ENCODE measurements around the gene CLCN1.
"Not testable (repeated sequence)": the region's sequence is repeated elsewhere in the genome, so short reads cannot be mapped to it uniquely, and the experiment has no call there.

CLCN1 gene

DNA sequence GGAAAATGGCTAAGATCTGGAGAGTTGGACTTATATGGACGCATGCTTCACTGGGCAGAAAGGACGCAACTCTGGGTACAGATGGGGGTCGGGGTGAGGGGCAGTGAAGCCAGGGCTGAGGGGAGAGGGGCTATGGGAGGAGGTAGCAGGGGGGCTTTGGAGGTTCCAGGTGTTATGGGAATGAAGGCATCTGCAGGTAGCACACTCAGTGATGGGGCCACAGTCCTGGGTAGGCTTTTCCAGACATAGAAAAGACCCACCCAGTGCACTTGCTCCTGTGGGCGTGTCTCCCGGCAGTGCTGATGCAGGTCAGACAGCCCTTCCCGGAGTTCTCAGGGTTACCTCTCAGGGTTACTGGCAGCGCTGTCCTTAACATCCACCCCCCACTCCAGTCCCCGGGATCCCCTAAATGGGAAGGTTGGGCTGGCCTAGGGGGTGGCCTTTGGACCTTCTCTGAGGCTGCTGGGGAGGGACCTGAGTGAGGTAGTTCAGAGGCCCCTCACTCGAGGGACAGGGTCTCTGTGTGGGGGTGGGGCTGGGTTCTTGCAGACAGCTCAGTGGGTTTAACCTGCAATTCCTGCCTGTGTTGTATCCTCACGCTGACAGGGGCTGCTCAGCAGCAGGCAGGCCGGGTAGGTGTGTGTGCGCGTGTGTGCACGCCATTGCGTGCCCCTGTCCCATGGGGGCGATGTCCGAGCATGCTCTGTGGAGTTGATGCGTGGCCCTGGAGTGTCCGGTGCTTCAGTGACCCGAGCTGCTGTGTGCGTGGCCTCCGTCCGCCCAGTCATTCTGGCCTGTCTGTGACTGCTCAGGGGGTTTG is 71.5 kb downstream of the CLCN1 start:
- Histone ChIP-seq H3K9me3 (ENCODE audit: control insufficient read depth, insufficient read depth, low read length) (no peaks in the 10 kb centered on the region), H3K27me3 (ENCODE audit: control insufficient read depth, insufficient read depth, low read length) (no peaks in the 10 kb centered on the region), H3K9ac (ENCODE audit: low read depth, low read length) (no peak overlapping the region), H3K4me3 (ENCODE audit: low read depth, low read length) (no peak overlapping the region), H3K27ac (ENCODE audit: low read depth, low read length) (peak overlapping the region; percentile 44), H3K4me1 (ENCODE audit: control insufficient read depth, insufficient read depth, low read length) (peaks cover 18% of the 10 kb centered on the region), H3K36me3 (ENCODE audit: control insufficient read depth, insufficient read depth, low read length) (peaks cover 97% of the 10 kb centered on the region)

DNA sequence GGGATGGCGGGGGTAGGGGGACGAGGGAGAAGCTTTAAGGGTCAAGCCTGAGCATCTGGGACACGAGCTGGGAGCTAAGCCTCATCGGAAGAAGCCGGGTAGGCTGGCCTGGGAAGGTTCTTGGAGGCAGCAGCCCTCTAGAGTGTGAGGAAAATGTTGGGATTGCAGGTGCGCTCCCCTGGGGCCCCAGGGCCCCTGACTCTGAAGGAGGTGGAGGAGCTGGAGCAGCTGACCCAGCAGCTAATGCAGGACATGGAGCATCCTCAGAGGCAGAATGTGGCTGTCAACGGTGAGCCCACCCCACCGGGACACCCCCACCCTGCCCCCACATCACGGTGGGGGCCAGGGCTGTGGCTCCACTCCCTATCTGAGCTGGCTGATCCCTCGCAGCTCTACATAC is 72.1 kb downstream of the CLCN1 start:
- Histone ChIP-seq H3K9ac (ENCODE audit: low read depth, low read length) (no peak overlapping the region), H3K4me1 (ENCODE audit: control insufficient read depth, insufficient read depth, low read length) (peaks cover 12% of the 10 kb centered on the region), H3K27ac (ENCODE audit: low read depth, low read length) (peak overlapping the region; percentile 44), H3K27me3 (ENCODE audit: control insufficient read depth, insufficient read depth, low read length) (no peaks in the 10 kb centered on the region), H3K9me3 (ENCODE audit: control insufficient read depth, insufficient read depth, low read length) (no peaks in the 10 kb centered on the region), H3K36me3 (ENCODE audit: control insufficient read depth, insufficient read depth, low read length) (peaks cover 97% of the 10 kb centered on the region), H3K4me3 (ENCODE audit: low read depth, low read length) (no peak overlapping the region)

DNA sequence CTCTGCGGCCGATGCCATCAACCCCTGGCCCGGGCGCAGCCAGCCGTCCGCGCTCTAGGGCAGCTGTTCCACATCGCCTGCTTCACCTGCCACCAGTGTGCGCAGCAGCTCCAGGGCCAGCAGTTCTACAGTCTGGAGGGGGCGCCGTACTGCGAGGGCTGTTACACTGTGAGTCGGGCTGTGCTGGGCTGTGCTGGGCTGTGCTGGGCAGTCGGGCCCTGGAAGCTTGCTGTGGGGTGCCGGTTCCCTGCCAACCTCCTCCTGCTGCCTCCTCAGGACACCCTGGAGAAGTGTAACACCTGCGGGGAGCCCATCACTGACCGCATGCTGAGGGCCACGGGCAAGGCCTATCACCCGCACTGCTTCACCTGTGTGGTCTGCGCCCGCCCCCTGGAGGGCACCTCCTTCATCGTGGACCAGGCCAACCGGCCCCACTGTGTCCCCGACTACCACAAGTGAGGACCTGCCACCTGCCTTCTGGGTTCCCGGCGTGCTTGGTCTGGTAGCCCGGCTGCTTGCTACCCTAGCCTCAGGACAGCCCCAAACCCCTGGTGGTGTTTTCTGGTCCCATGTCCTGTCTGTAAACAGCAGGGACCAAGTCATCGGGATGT is 72.7 kb downstream of the CLCN1 start:
- Histone ChIP-seq H3K4me3 (ENCODE audit: low read depth, low read length) (no peak overlapping the region), H3K27ac (ENCODE audit: low read depth, low read length) (no peak overlapping the region), H3K9ac (ENCODE audit: low read depth, low read length) (no peak overlapping the region), H3K27me3 (ENCODE audit: control insufficient read depth, insufficient read depth, low read length) (no peaks in the 10 kb centered on the region), H3K36me3 (ENCODE audit: control insufficient read depth, insufficient read depth, low read length) (peaks cover 97% of the 10 kb centered on the region), H3K4me1 (ENCODE audit: control insufficient read depth, insufficient read depth, low read length) (peaks cover 9% of the 10 kb centered on the region), H3K9me3 (ENCODE audit: control insufficient read depth, insufficient read depth, low read length) (no peaks in the 10 kb centered on the region)

DNA sequence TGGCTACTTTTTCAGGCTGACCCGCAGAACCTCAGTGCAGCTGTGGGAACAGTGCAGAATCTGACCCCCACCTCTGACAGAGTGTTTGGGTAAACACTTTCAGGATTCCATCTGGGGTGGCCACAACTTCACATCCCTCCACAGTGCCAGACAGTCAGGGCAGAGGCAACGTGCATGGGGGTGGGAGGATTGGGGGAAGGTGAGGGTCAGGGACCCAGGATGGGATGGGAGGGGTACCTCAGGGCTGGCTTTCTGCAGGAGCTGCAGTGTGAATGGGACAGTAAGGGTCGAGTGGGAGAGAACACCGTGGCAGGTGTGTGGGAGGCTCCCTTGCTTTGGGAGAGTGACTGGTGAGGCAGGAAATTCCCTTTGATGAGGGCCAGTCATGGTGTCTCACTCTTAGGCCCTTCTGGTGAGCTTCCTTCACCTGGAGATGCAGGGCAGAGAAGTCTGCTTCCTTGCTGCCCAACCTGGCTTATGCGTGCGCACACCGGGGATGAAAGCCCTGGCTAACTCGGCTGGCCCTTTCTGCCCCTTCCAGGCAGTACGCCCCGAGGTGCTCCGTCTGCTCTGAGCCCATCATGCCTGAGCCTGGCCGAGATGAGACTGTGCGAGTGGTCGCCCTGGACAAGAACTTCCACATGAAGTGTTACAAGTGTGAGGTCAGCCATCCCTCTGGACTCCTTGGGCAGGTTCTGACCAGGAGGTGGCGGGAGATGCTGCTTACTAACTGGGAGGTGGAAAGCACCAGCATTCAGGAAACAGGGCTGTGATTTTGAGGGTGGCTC is 73.6 kb downstream of the CLCN1 start:
- Histone ChIP-seq H3K9ac (ENCODE audit: low read depth, low read length) (no peak overlapping the region), H3K27me3 (ENCODE audit: control insufficient read depth, insufficient read depth, low read length) (no peaks in the 10 kb centered on the region), H3K4me3 (ENCODE audit: low read depth, low read length) (no peak overlapping the region), H3K4me1 (ENCODE audit: control insufficient read depth, insufficient read depth, low read length) (peaks cover 5% of the 10 kb centered on the region; the same call in 1 of the 2 replicates), H3K27ac (ENCODE audit: low read depth, low read length) (no peak overlapping the region), H3K36me3 (ENCODE audit: control insufficient read depth, insufficient read depth, low read length) (peaks cover 95% of the 10 kb centered on the region), H3K9me3 (ENCODE audit: control insufficient read depth, insufficient read depth, low read length) (no peaks in the 10 kb centered on the region)

DNA sequence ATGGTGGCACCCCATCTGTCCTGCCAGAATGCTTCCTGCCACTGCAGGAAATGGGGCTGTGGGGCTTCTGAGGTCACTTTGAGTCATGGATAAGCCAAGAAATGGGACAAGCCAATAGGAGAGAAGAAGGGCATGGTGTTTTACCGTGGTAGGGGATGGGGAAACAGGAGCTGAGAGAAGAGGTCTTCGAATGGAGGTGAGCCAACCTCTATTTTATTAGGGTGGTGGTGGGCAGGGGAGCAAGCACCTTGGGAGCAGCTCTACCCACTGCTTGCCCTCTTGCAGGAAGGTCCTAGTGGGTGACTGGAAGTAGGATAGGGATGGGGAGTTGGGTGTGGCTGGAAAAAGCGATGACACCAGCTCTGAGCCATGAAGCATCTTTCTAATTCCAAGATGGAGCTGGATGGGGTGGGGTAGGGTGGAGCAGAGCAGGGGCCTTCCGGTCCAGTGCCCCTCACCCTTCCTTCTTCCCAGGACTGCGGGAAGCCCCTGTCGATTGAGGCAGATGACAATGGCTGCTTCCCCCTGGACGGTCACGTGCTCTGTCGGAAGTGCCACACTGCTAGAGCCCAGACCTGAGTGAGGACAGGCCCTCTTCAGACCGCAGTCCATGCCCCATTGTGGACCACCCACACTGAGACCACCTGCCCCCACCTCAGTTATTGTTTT is 74.3 kb downstream of the CLCN1 start:
- Histone ChIP-seq H3K9ac (ENCODE audit: low read depth, low read length) (no peak overlapping the region), H3K9me3 (ENCODE audit: control insufficient read depth, insufficient read depth, low read length) (no peaks in the 10 kb centered on the region), H3K4me1 (ENCODE audit: control insufficient read depth, insufficient read depth, low read length) (peaks cover 5% of the 10 kb centered on the region; the same call in 1 of the 2 replicates), H3K27me3 (ENCODE audit: control insufficient read depth, insufficient read depth, low read length) (no peaks in the 10 kb centered on the region), H3K4me3 (ENCODE audit: low read depth, low read length) (no peak overlapping the region), H3K27ac (ENCODE audit: low read depth, low read length) (peak overlapping the region; percentile 44), H3K36me3 (ENCODE audit: control insufficient read depth, insufficient read depth, low read length) (peaks cover 95% of the 10 kb centered on the region)

DNA sequence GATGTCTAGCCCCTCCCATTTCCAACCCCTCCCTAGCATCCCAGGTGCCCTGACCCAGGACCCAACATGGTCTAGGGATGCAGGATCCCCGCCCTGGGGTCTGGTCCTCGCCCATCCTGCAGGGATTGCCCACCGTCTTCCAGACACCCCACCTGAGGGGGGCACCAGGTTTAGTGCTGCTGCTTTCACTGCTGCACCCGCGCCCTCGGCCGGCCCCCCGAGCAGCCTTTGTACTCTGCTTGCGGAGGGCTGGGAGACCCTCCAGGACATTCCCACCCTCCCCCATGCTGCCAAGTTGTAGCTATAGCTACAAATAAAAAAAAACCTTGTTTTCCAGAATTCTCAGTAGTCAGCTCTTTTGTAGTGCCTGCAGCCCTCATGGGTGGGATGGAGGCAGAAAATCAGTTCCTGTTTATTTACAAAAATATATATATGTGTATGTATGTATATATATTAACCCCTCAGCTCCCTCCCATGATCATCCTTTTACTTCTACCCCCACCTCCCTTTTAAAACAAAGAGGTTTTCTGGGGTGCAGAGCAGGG is 74.9 kb downstream of the CLCN1 start:
- Histone ChIP-seq H3K9ac (ENCODE audit: low read depth, low read length) (no peak overlapping the region), H3K27me3 (ENCODE audit: control insufficient read depth, insufficient read depth, low read length) (no peaks in the 10 kb centered on the region), H3K36me3 (ENCODE audit: control insufficient read depth, insufficient read depth, low read length) (peaks cover 97% of the 10 kb centered on the region)

DNA sequence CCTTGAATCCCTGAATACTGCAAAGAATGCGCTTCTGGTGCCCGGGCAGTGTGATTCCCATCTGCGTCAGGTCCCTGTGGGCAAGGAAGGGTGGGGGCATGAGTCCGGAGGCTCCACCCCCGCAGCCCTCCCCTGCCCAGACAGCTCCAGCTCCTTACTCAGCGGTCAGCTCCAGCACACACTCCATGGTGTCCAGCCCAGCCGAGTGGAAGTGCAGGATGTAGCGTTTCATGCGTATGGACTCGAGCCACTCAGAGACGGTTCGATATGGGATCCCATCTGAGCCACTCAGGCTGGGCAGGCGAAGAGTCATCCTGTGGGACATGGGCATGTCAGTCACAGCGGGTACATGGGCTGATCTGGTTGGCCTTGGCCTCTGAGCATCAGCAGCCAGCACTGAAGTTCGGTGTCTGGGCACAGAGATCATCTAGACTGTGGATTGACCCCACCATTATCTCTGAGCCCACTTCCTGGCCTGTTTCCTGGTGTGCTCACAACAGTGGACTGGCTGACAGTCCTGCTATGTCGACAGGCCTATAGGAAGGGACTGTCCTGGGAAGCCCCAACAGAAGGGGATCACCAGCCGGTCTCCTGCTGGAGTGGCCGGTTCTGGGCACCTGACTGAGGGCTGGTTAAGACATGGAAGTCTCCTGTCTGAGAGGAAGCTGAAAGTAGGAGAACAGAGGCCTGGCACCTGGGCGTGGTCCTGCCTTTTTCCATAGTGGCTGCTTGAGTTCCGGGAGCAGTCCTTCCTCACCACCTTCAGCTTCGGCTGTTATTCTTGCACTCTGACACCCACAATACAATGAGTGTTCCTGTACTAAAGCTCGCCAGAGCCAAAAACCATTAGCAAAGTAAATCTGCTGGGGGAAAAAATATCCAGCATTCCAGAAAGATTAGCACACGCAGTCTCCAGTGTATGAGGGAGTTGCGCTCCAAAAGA is 75.8 kb downstream of the CLCN1 start:
- H3K4me3 ChIP-seq (ENCODE audit: low read depth, low read length): no peak overlapping the region
- peak overlapping the region; percentile 44 for H3K27ac ChIP-seq (ENCODE audit: low read depth, low read length)
- no peaks in the 10 kb centered on the region for H3K4me1 ChIP-seq (ENCODE audit: control insufficient read depth, insufficient read depth, low read length)
- H3K27me3 ChIP-seq (ENCODE audit: control insufficient read depth, insufficient read depth, low read length): no peaks in the 10 kb centered on the region
- peaks cover 98% of the 10 kb centered on the region for H3K36me3 ChIP-seq (ENCODE audit: control insufficient read depth, insufficient read depth, low read length)
- H3K9ac ChIP-seq (ENCODE audit: low read depth, low read length): no peak overlapping the region
- no peaks in the 10 kb centered on the region for H3K9me3 ChIP-seq (ENCODE audit: control insufficient read depth, insufficient read depth, low read length)

More for the DNA sequence above, 74.9 kb downstream of the CLCN1 start:
- H3K9me3 ChIP-seq (ENCODE audit: control insufficient read depth, insufficient read depth, low read length): no peaks in the 10 kb centered on the region
- no peak overlapping the region for H3K4me3 ChIP-seq (ENCODE audit: low read depth, low read length)
- H3K4me1 ChIP-seq (ENCODE audit: control insufficient read depth, insufficient read depth, low read length): peaks cover 5% of the 10 kb centered on the region; the same call in 1 of the 2 replicates
- peak overlapping the region; percentile 44 for H3K27ac ChIP-seq (ENCODE audit: low read depth, low read length)

DNA sequence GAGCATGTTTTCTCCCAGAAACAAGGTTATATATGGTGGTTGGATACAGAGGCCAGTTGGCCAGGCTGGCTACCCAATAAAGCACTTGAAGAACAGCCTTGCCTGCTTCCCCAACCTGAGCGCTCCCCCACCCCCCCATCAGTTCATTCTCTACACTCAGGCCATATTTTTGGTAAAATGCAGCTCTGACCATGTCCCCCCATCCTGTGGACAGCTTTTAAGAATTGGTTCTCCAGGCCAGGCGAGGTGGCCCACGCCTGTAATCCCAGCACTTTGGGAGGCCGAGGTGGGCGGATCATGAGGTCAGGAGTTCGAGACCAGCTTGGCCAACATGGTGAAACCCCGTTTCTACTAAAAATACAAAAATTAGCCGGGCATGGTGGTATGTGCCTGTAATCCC is 76.5 kb downstream of the CLCN1 start:
- not testable (repeated sequence) for H3K27me3 ChIP-seq (ENCODE audit: control insufficient read depth, insufficient read depth, low read length); H3K9me3 ChIP-seq (ENCODE audit: control insufficient read depth, insufficient read depth, low read length); H3K4me3 ChIP-seq (ENCODE audit: low read depth, low read length); H3K9ac ChIP-seq (ENCODE audit: low read depth, low read length); H3K27ac ChIP-seq (ENCODE audit: low read depth, low read length); H3K4me1 ChIP-seq (ENCODE audit: control insufficient read depth, insufficient read depth, low read length)
- H3K36me3 ChIP-seq (ENCODE audit: control insufficient read depth, insufficient read depth, low read length): peaks cover 98% of the 10 kb centered on the region

DNA sequence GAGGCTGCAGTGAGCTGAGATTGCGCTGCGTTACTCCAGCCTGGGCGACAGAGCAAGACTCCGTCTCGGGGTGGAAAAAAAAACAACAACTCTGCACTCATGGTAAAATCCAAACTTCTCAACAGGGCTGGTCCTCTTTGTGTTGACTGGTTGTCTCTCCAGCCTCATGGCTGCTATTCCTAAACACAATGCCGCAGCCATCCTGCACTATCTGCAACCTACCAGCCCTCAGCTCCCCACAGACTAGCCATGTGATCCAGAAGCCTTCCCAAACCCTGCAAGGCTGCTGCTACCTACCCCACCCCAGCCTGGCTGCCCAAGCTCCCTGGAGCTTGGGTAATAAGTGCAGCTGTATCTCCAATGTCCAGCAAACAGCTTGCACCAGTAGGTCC is 77.0 kb downstream of the CLCN1 start:
- no peaks in the 10 kb centered on the region for H3K9me3 ChIP-seq (ENCODE audit: control insufficient read depth, insufficient read depth, low read length)
- peaks cover 98% of the 10 kb centered on the region for H3K36me3 ChIP-seq (ENCODE audit: control insufficient read depth, insufficient read depth, low read length)
- H3K27ac ChIP-seq (ENCODE audit: low read depth, low read length): no peak overlapping the region
- H3K27me3 ChIP-seq (ENCODE audit: control insufficient read depth, insufficient read depth, low read length): no peaks in the 10 kb centered on the region
- no peaks in the 10 kb centered on the region for H3K4me1 ChIP-seq (ENCODE audit: control insufficient read depth, insufficient read depth, low read length)
- no peak overlapping the region for H3K4me3 ChIP-seq (ENCODE audit: low read depth, low read length)
- no peak overlapping the region for H3K9ac ChIP-seq (ENCODE audit: low read depth, low read length)

Data from HUES48 (cell line).